NT2/D1 (cell line): ENCODE data around the gene BNIP1.

Source experiments
- SUZ12 ChIP-seq: IDR thresholded peaks from 2 replicates; pipeline ENCODE4 v1.6.1; 2011; ENCODE audit not compliant: insufficient read length, insufficient read depth; ENCODE audit errors: extremely low read depth
- YY1 ChIP-seq: IDR thresholded peaks from 2 replicates; pipeline ENCODE4 v1.6.1; 2011; ENCODE audit not compliant: insufficient read length, insufficient read depth
- ZNF274 ChIP-seq: IDR thresholded peaks from 2 replicates; pipeline ENCODE4 v1.6.1; 2011; ENCODE audit warnings: mild to moderate bottlenecking, low read depth, low read length

DNA sequence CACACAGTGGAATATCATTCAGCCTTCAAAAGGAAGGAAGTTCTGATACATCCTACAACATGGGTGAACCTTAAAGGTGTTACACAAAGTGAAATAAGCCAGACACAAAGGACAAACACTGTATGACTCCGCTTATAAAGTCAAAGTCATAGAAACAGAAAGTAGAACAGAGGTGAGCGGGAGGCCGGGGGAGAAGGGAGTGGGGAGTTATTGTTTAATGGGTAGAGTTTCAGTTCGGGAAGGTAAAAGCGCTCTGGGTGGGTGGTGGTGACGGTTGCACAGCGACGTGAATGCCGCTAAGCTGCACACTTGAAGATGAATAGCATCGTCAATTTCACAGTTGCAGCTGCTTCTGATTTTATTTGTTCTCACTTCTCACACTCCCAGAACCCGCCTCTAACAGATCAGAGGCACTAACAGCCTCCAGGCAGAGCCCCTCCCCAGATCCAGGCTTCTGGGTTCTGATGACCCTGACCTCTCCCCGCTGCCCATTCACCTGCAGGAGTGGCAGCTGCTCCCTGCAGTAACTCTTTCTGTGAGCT is 34.1 kb downstream of the BNIP1 start:
- TF ChIP-seq ZNF274 (no peak), SUZ12 (no peak), YY1 (no peak)
